ENCODE data around the gene CAMTA1.

- TF ChIP-seq EZH2 (IDR thresholded peaks at IDR 0.05) (no peak), CTCF (IDR thresholded peaks at IDR 0.05) (no peak)
Measured at GRCh38 chr1:7006996-7007871, 222.0 kb downstream of the CAMTA1 start.

Data from neural progenitor cell (in vitro differentiated cells).